Embryonic facial prominence (tissue), 1 donor: Measurements from ENCODE around the gene RPS6KA2.
"Not testable (repeated sequence)": the region's sequence is repeated elsewhere in the genome, so short reads cannot be mapped to it uniquely, and the experiment has no call there.

ENCODE experiments used
- DNase-seq: peaks from one replicate; pipeline ENCODE4 v3.0.0-alpha.2; 2016; ENCODE audit errors: extremely low spot score

The RPS6KA2 gene

GRCh38 chr6:166529586-166529985 lies 97.5 kb downstream of the RPS6KA2 start:
- no peak for DNase-seq

DNA sequence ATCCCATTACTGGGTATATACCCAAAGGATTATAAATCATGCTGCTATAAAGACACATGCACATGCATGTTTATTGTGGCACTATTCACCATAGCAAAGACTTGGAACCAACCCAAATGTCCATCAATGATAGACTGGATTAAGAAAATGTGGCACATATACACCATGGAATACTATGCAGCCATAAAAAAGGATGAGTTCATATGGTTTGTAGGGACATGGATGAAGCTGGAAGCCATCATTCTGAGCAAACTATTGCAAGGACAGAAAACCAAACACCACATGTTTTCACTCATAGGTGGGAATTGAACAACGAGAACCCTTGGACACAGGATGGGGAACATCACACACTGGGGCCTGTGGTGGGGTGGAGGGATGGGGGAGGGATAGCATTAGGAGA lies 98.0 kb downstream of the RPS6KA2 start:
- DNase-seq = not testable (repeated sequence)

DNA sequence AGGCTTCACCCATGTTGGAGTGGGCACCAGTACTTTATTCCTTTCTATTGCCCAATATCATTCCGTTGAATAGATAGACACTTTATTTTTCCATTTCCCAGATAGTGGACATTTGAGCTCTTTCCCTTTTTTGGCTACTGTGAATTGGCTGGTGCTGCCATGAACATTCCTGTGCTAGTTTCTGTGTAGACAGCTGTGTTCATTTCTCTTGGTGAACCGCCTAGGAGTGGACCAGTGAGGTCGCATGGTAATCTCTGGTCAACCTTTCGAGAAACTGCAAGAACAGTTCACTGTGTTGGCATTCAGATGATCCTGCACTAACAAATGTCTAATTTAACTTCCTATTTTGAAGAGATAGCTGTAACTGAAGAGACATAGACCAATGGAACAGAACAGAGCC lies 99.2 kb downstream of the RPS6KA2 start:
- DNase-seq = no peak

GRCh38 chr6:166526937-166527336 lies 100.1 kb downstream of the RPS6KA2 start:
- no peak for DNase-seq

- no peak for DNase-seq
Measured at GRCh38 chr6:166525567-166525966, 101.5 kb downstream of the RPS6KA2 start.

- no peak for DNase-seq
Measured at GRCh38 chr6:166523782-166524559, 103.1 kb downstream of the RPS6KA2 start.

DNA sequence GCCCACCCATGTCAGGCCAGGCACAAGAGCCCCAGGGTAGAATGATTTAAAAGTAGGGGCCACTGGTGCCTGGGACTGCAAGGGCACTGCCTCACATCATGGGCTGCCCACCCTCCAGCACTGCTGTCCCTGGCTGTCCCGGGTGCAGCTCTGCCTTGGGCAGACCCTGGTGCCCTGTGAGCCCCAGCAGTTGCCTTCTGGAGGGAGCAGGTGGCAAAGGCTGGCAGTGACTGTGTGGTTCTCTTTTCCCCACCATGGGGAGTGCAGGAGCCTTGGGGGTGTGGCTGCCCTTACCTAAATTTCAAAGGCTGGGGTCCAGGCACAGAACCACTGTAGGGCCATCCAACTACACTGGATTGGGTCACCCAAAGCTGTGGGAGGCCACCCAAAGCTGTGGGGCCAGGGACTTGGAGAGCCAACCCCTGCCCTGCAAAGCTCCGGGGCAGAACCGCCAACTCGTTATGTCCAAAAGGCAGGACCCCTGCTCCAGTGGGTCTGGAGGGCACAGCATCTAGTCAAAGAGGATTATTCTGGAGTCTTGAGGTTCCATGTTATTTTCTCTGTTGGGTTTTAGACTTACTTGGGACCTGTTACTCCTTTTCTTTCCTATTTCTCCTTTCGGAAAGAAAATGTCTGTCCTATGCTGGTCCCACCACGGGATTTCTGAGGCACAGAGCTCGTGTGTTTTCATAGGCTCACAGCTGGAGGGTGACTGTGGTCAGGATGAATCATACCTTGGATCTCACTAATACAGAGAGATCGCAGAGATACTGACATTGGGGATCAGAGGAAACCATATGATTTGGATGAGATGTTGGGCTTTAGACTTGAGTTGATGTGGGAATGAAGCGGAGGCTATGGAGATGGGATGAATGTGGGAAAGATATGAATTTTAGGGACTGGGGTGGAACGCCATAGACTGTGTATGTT lies 105.9 kb downstream of the RPS6KA2 start:
- DNase-seq = no peak

GRCh38 chr6:166516251-166516884 lies 110.7 kb downstream of the RPS6KA2 start:
- no peak for DNase-seq

DNA sequence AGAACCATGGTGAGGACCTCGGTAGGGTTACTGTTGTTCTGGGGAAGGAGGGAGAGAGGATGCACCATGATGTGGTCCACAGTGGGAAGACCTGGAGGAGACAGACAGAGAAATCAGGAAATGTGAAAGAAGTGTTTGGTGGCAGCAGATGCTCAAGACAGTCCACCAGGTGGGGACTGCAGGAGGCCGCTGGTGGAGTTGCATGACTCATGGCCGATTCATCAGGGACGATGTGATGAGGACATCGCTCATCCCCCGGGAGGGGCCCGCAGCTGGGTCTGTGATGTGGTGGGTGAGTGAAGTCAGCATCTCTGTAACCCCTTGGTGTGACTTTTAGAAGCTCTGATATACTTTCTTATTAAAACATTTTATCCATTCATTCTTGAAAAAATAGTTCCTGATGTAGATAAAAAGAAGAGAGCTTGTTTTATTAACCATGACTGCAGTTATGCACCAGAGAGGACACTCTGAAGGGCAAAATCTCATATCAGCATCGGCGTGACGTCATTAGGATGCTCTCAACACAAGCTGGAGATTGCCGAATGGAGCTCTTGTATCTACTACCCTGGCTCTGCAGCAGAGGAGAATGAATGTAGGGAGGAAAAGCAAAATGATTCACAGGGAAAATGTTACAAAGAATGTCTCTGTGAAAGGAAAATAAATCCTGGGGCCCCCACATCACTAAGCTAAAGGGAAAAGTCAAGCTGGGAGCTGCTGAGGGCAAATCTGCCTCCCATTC lies 111.8 kb downstream of the RPS6KA2 start:
- no peak for DNase-seq

DNA sequence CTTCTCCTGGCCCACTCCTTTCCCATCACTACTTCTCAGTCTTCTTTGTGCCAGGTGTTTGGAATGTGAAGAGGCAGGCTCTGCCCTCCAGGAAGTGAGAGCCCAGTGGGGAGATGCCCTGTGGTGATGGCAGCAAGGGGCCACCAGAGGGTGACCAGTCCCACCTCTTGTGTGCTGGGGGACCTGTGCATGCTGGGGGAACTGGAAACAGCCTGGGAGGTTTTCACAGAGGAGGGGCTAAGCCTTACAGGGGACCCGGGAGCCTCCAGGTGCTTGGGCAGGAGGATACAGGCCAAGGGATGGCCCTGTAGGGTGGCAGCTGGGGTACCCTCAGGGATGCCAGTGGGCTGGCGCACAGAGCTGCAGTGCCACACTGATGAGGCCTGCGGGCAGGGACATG lies 112.9 kb downstream of the RPS6KA2 start:
- no peak for DNase-seq

DNA sequence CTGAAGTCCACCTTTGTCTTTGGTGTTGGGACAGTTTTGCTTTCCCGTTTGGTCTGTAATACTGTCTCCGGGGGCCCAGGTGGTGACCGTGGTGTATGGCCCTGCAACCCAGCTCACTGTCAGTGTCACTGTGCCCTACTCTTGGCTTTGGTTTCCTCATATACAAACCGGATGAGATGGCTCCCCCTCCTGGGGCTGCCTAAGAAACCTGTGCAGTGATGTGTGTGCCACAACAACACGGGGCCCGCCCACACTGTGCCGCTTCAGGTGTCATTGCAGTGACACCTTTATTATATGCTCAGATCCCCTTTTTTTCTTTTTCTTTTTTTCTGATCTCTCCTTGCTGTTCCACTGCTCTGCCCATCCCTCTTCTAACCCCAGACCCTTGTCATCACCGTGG lies 114.5 kb downstream of the RPS6KA2 start:
- DNase-seq = no peak

DNA sequence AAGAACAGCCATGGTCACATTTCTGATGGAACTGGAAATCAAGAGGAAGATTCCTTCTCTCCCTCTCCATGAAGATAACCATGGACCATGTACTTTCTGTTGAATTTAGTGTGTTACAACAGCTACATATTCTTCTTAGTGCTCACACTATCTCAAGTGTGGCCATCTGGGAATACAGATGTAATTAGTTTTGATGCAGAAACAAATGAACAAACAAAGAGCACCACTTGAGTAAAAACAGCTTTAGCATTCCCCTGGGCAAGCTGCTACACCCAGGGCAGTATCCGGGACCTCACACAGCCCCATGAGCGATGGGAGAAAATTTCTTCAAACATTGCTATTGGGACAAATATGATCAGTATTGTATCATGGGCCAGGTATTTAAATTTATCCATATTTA lies 115.7 kb downstream of the RPS6KA2 start:
- no peak for DNase-seq

GRCh38 chr6:166509193-166509592 lies 117.9 kb downstream of the RPS6KA2 start:
- no peak for DNase-seq

DNA sequence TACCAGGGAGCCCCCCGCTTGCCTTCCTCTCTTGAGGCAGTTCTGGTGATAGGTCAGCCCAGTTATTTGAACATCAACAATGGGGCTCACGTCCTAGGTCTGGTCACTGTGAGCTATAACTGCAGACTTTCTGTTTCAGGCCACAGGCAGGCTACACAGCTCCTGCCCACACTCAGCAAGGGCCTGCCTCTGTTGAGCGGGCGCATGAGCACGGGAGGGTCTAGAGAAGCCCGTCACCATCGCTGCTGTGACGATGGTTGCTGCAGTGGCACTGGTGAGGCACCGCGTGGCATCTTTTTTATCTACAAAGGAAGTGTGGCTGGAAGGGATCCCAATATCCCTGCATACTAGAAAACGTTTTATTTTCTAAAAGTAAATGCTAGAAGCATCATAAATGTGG lies 118.3 kb downstream of the RPS6KA2 start:
- no peak for DNase-seq

DNA sequence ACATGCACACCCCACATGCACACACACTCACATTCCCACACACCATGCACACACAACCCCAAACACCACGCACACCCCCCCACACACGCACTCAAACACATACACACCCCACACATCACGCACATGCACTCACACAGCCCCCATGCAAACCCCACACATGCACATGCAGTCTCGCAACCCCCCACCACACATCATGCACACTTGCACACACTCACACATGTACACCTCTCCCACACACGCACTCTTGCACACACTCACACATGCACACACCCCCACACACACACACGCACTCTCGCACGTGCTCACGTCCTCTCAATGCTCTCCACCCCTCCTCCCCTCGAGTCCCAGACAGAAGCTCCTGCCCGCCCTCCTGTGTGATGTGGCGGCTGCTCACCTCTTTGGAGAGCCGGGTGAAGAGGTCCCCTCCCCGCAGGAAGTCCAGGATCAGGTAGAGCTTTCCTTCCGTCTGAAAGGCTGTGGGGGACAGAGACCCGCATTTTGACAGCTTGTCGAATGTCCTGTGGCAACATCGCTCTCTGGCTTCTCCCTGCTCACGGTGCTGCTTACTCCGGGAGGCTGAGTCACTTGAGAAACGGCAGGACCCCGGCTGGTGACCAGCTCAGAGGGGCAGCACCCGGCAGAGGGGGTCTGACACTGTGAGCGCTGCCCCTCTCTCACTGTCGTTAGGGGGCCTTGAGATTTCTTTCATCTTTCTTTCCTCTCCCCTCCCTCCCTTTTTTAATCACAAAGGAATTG lies 119.1 kb downstream of the RPS6KA2 start:
- DNase-seq = no peak

- DNase-seq = no peak
Measured at GRCh38 chr6:166507380-166507779, 119.7 kb downstream of the RPS6KA2 start.

GRCh38 chr6:166505133-166505905 lies 121.7 kb downstream of the RPS6KA2 start:
- no peak for DNase-seq

DNA sequence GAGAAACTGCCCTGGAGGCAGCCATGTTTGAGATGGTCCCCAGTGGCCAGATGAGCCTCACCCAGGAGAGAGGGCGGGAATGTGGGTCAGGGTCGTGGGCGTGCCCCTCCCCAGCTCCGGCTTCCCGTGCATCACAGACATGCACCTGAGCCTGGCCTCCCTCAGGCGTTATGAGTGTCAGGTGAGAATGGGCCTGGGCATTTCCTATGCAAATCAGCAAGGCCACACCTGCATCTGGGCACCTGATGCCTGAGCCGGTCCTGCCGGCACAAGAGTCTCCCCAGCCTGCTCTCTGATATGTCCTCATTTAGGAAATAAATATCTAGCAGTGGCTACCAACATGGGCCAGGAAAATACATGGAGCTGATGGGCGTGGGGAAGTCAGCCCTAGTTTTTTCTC lies 123.0 kb downstream of the RPS6KA2 start:
- DNase-seq = no peak

- DNase-seq = no peak
Measured at GRCh38 chr6:166503167-166503744, 123.8 kb downstream of the RPS6KA2 start.

GRCh38 chr6:166502453-166502852 lies 124.6 kb downstream of the RPS6KA2 start:
- DNase-seq = no peak
